ENCODE results near the gene SAMD11. TPM values are rescaled to one million over a fixed set of nuclear protein-coding genes. Genes with fewer than 3 reads are reported as not detected.
"Not testable (repeated sequence)": the region's sequence is repeated elsewhere in the genome, so short reads cannot be mapped to it uniquely, and the experiment has no call there.

Gene SAMD11
- total RNA-seq, 1 experiment from 2014 or later = not detected

DNA sequence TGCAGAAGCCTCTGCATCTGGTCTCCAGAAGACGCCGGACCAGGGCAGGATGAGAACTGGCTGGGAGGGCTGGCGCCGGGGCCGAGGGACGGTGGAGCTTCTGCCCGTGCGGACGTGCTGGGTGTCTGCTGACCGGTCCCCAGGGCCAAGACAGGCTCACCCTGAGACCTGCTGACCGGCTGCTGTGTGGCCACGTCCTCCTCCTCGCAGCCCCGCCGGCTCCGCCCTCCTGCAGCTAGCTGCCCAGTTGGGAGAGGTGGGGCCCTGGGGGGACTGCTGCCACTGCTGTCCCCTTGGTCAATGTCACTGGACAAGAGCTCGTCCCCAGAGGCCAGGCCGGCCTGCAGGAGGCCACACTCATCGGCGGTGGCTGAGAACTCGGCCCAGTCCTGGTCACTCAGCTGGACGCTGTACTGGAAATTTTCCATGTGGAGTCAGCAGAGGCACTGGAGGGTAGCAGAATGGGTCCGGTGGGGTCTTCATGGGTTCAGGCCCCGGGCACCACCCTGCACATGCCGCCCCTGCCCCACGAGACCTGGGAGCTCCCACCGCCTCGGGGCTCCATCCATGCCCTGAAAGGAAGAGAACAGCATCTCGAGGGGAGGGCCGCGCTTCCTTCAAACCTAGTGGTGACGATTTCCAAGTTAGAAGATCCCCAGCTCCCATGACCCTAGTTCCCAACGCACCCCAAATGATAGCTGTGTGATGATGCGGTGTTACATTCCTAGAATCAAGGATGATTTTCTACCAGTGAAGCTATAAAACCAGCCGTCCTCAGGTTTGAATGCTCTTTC, 57.1 kb downstream of the SAMD11 start:
- Histone ChIP-seq H3K36me3 (ENCODE audit: insufficient read depth, low read length) (no peaks in the 10 kb centered on the region), H3K27me3 (ENCODE audit: low read length) (no peaks in the 10 kb centered on the region), H3K4me1 (ENCODE audit: low read length) (peaks cover 5% of the 10 kb centered on the region), H3K27ac (ENCODE audit: low read length) (no peak overlapping the region), H4K20me1 (ENCODE audit: insufficient read depth, low read depth, low read length) (no peaks in the 10 kb centered on the region), H2AFZ (ENCODE audit: low read length) (no peak overlapping the region), H3K9me2 (replicated peaks; ENCODE audit: insufficient read depth, low read length) (no peaks in the 10 kb centered on the region), H3K4me3 (ENCODE audit: low read length) (no peak overlapping the region), H3K79me2 (ENCODE audit: low read length) (no peaks in the 10 kb centered on the region), H3K9me3 (ENCODE audit: low read length) (no peaks in the 10 kb centered on the region), H3K4me2 (ENCODE audit: low read depth, low read length, poor library complexity, severe bottlenecking) (no peak overlapping the region), H3K9ac (ENCODE audit: low read length) (no peak overlapping the region)
- no peak for DNase-seq

DNA sequence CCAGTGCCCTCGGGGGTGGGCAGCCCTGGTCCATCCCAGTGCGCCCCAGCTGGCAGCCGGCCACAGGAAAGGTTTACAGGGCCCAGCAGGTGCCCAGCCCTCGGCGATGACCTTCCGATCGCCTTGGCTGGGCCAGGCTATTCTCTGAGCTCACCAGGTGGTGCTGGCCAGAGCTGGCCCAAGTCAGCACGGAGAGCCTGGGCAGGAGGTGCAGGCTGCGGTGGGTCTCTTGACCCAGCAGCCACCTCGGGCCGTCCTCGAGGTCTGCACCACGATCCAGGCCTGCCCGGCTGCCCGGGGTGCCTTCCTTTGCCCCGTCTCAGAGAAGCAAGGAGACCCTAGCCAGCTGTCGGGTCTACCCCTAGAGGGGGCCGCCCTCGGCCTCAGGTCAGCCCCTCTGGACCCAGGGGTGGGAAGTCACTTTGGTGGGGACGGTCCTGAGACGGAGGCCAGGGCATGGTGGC, 57.8 kb downstream of the SAMD11 start:
- H3K36me3 ChIP-seq (ENCODE audit: insufficient read depth, low read length) = no peaks in the 10 kb centered on the region
- H3K27me3 ChIP-seq (ENCODE audit: low read length) = no peaks in the 10 kb centered on the region
- no peaks in the 10 kb centered on the region for H3K79me2 ChIP-seq (ENCODE audit: low read length)
- DNase-seq = no peak
- H3K9me3 ChIP-seq (ENCODE audit: low read length) = no peaks in the 10 kb centered on the region
- no peak overlapping the region for H3K4me3 ChIP-seq (ENCODE audit: low read length)
- no peaks in the 10 kb centered on the region for H4K20me1 ChIP-seq (ENCODE audit: insufficient read depth, low read depth, low read length)
- H3K27ac ChIP-seq (ENCODE audit: low read length) = no peak overlapping the region
- no peak overlapping the region for H3K9ac ChIP-seq (ENCODE audit: low read length)
- H3K9me2 ChIP-seq (replicated peaks; ENCODE audit: insufficient read depth, low read length) = no peaks in the 10 kb centered on the region
- no peak overlapping the region for H2AFZ ChIP-seq (ENCODE audit: low read length)
- no peaks in the 10 kb centered on the region for H3K4me1 ChIP-seq (ENCODE audit: low read length)
- H3K4me2 ChIP-seq (ENCODE audit: low read depth, low read length, poor library complexity, severe bottlenecking) = no peak overlapping the region

DNA sequence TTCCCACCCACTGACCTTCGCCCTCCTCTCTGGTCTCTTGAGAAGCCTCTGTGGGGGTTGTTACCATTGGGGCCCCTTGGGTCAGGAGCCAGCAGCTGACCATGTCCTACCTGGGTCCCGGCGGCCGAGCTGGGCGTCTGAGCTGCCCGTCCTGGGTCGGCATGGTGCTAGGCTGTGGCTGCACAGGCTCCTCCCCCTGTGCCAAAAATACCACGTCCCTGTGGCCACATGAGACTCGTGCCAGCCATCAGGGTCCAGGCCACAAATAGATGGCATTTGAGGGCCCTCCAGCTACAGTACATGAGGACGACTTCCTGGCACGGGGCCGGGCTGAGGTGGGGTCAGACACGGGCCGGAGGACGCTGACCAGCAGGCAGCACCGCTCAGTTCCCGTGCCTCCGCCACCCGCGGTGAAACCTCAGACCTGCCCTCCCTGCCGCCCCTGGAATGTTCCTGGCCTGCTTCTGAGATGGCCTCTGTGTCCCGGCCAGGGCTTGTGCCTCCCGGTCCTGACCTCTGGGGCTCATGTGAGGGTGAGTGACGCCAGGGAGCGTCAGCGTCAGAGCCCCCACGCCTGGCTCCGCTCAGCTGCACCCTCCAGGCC, 58.3 kb downstream of the SAMD11 start, which contains the start of gene PERM1:
Gene PERM1 (minus strand): TSS at position 139 of the 604 bp plus-strand sequence. CDS start 1,064 bp downstream, outside the sequence.
- no peaks in the 10 kb centered on the region for H3K79me2 ChIP-seq (ENCODE audit: low read length)
- DNase-seq = no peak
- H3K4me2 ChIP-seq (ENCODE audit: low read depth, low read length, poor library complexity, severe bottlenecking) = no peak within 1 kb of the TSS
- no peaks in the 10 kb centered on the region for H3K9me3 ChIP-seq (ENCODE audit: low read length)
- no peaks in the 10 kb centered on the region for H3K36me3 ChIP-seq (ENCODE audit: insufficient read depth, low read length)
- H3K27me3 ChIP-seq (ENCODE audit: low read length) = no peaks in the 10 kb centered on the region
- no peak within 1 kb of the TSS for H3K4me3 ChIP-seq (ENCODE audit: low read length)
- no peak within 1 kb of the TSS for H3K9ac ChIP-seq (ENCODE audit: low read length)
- H2AFZ ChIP-seq (ENCODE audit: low read length) = no peak within 1 kb of the TSS
- H3K27ac ChIP-seq (ENCODE audit: low read length) = no peak within 1 kb of the TSS
- no peaks in the 10 kb centered on the region for H3K9me2 ChIP-seq (replicated peaks; ENCODE audit: insufficient read depth, low read length)
- no peaks in the 10 kb centered on the region for H3K4me1 ChIP-seq (ENCODE audit: low read length)
- H4K20me1 ChIP-seq (ENCODE audit: insufficient read depth, low read depth, low read length) = no peaks in the 10 kb centered on the region

DNA sequence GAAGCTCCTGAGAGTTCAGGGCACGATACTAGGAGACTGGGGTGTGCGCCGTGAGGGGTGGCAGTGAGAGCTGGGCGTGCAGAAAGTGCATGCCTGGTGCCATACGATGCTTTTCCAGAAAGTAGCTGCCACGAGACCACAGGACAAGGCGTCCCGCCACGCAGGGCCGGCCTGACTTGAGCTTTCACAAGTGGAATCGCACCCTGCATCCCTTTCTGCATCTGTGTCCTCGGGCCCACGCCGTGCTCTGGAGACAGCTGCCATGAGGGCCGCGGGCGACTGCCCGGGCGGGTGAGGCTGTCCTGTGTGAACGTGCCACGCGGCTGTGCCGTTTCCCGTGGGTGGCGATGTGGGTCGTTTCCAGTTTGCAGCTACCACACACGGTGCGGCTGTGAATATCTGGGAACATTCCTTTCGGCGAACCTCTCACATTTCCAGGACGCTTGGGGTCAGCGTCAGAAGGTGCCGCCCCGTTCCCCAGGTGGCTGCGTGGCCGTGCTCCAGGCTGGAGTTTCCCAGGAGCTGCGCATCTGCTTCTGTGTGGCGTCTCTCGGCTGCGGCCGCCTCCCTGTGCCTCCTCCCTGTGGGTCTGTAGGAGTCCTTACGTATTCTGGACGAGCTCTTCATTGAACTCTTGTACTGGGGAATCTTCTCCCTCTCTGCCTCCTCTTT, 59.2 kb downstream of the SAMD11 start:
- no peak overlapping the region for H3K4me2 ChIP-seq (ENCODE audit: low read depth, low read length, poor library complexity, severe bottlenecking)
- no peaks in the 10 kb centered on the region for H3K4me1 ChIP-seq (ENCODE audit: low read length)
- H3K9ac ChIP-seq (ENCODE audit: low read length) = no peak overlapping the region
- no peaks in the 10 kb centered on the region for H3K27me3 ChIP-seq (ENCODE audit: low read length)
- no peaks in the 10 kb centered on the region for H3K36me3 ChIP-seq (ENCODE audit: insufficient read depth, low read length)
- no peaks in the 10 kb centered on the region for H4K20me1 ChIP-seq (ENCODE audit: insufficient read depth, low read depth, low read length)
- DNase-seq = no peak
- no peak overlapping the region for H2AFZ ChIP-seq (ENCODE audit: low read length)
- H3K9me2 ChIP-seq (replicated peaks; ENCODE audit: insufficient read depth, low read length) = no peaks in the 10 kb centered on the region
- no peak overlapping the region for H3K27ac ChIP-seq (ENCODE audit: low read length)
- no peak overlapping the region for H3K4me3 ChIP-seq (ENCODE audit: low read length)
- H3K9me3 ChIP-seq (ENCODE audit: low read length) = no peaks in the 10 kb centered on the region
- H3K79me2 ChIP-seq (ENCODE audit: low read length) = no peaks in the 10 kb centered on the region

DNA sequence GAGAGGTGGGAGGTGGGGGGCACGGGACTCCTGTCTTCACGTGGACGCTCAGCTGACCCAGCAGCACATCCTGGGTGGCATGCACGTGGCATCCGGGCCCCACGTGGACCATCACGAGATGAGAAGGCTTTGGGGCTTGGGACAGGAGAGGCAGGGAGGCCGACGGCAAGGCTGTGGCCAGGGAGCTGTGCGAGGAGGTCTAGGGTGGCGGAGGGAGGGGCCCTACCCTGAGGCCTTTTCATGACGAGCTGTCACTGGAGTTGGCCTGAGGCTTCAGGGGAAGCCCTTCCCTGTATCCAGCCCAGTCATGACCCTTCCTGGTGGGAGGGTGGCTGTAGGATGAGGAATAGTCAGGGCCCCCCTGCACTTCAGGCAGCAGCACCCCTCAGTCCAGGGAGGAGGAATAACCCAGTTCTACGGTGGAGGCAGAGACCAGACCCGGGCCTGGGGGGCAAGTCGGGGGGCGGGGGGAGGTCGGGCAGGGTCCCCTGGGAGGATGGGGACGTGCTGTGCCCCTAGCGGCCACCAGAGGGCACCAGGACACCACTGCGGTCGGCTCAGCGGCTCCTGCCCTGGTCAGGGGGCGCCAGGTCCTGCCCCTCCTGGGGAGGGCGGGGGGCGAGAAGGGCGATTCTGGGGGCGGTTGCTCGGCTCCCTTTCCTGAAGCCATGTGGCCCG, 60.2 kb downstream of the SAMD11 start:
- no peaks in the 10 kb centered on the region for H3K36me3 ChIP-seq (ENCODE audit: insufficient read depth, low read length)
- H2AFZ ChIP-seq (ENCODE audit: low read length) = no peak overlapping the region
- no peaks in the 10 kb centered on the region for H3K9me3 ChIP-seq (ENCODE audit: low read length)
- no peak overlapping the region for H3K4me2 ChIP-seq (ENCODE audit: low read depth, low read length, poor library complexity, severe bottlenecking)
- no peaks in the 10 kb centered on the region for H3K79me2 ChIP-seq (ENCODE audit: low read length)
- no peaks in the 10 kb centered on the region for H4K20me1 ChIP-seq (ENCODE audit: insufficient read depth, low read depth, low read length)
- no peaks in the 10 kb centered on the region for H3K4me1 ChIP-seq (ENCODE audit: low read length)
- no peaks in the 10 kb centered on the region for H3K9me2 ChIP-seq (replicated peaks; ENCODE audit: insufficient read depth, low read length)
- no peak overlapping the region for H3K4me3 ChIP-seq (ENCODE audit: low read length)
- no peaks in the 10 kb centered on the region for H3K27me3 ChIP-seq (ENCODE audit: low read length)
- peak; percentile 70 for DNase-seq
- no peak overlapping the region for H3K27ac ChIP-seq (ENCODE audit: low read length)
- H3K9ac ChIP-seq (ENCODE audit: low read length) = no peak overlapping the region

DNA sequence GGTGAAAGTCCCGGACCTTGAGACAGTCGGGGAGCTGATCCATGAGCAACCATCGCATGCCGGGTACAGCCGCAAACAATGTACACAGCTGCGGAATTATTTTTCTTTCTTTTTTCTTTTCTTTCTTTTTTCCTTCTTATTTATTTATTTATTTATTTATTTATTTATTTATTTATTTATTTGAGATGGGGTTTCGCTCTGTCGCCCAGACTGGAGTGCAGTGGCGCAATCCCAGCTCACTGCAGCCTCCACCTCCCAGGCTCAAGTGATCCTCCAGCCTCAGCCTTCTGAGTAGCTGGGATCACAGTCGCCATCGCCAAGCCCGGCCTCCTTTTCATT, 60.7 kb downstream of the SAMD11 start:
- Histone ChIP-seq H3K79me2 (ENCODE audit: low read length) (no peaks in the 10 kb centered on the region), H3K4me3 (ENCODE audit: low read length) (no peak overlapping the region), H3K36me3 (ENCODE audit: insufficient read depth, low read length) (no peaks in the 10 kb centered on the region), H3K9me2 (replicated peaks; ENCODE audit: insufficient read depth, low read length) (no peaks in the 10 kb centered on the region), H3K27me3 (ENCODE audit: low read length) (no peaks in the 10 kb centered on the region), H4K20me1 (ENCODE audit: insufficient read depth, low read depth, low read length) (no peaks in the 10 kb centered on the region), H2AFZ (ENCODE audit: low read length) (no peak overlapping the region), H3K4me1 (ENCODE audit: low read length) (no peaks in the 10 kb centered on the region), H3K4me2 (ENCODE audit: low read depth, low read length, poor library complexity, severe bottlenecking) (no peak overlapping the region), H3K9ac (ENCODE audit: low read length) (no peak overlapping the region), H3K9me3 (ENCODE audit: low read length) (no peaks in the 10 kb centered on the region), H3K27ac (ENCODE audit: low read length) (no peak overlapping the region)
- no peak for DNase-seq

DNA sequence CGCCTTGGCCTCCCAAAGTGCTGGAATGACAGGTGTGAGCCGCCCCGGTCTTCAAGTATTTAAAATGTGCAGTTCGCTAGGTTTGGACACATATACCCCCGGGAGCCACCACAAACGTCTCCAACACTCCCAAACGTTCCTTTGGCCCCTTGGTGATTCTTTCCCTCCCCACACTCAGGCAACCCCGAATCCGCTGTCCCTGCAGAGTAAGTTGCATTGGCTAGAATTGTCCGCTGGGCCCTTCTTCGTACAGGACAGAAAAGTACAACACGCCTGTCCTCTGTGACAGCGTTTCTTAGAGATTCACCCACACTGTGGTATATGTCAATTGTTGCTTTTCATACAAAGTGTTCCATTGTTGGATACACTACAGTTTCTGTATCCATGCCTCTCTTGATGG, 61.4 kb downstream of the SAMD11 start:
- Histone ChIP-seq H4K20me1 (ENCODE audit: insufficient read depth, low read depth, low read length) (no peaks in the 10 kb centered on the region), H3K9me2 (replicated peaks; ENCODE audit: insufficient read depth, low read length) (no peaks in the 10 kb centered on the region), H3K79me2 (ENCODE audit: low read length) (no peaks in the 10 kb centered on the region), H2AFZ (ENCODE audit: low read length) (no peak overlapping the region), H3K4me1 (ENCODE audit: low read length) (no peaks in the 10 kb centered on the region), H3K27me3 (ENCODE audit: low read length) (no peaks in the 10 kb centered on the region), H3K9ac (ENCODE audit: low read length) (no peak overlapping the region), H3K27ac (ENCODE audit: low read length) (no peak overlapping the region), H3K9me3 (ENCODE audit: low read length) (no peaks in the 10 kb centered on the region), H3K36me3 (ENCODE audit: insufficient read depth, low read length) (no peaks in the 10 kb centered on the region), H3K4me2 (ENCODE audit: low read depth, low read length, poor library complexity, severe bottlenecking) (no peak overlapping the region), H3K4me3 (ENCODE audit: low read length) (no peak overlapping the region)
- DNase-seq = no peak

DNA sequence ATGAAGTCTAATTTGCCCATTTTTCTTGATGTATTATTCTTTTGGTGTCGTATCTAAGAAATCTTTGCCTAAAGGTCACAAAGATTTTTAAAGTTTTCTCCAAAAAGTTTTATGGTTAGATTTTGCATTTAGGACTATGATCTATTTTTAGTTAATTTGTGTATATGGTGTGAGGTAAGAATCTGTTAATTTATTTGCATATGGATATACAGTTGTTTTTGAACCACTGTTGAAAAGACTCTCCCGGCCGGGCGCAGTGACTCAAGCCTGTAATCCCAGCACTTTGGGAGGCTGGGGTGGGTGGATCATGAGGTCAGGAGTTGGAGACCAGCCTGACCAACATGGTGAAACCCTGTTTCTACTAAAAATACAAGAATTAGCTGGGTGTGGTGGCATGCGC, 64.3 kb downstream of the SAMD11 start:
- H3K4me2 ChIP-seq (ENCODE audit: low read depth, low read length, poor library complexity, severe bottlenecking); DNase-seq; H2AFZ ChIP-seq (ENCODE audit: low read length); H4K20me1 ChIP-seq (ENCODE audit: insufficient read depth, low read depth, low read length); H3K27me3 ChIP-seq (ENCODE audit: low read length); H3K9me2 ChIP-seq (replicated peaks; ENCODE audit: insufficient read depth, low read length); H3K27ac ChIP-seq (ENCODE audit: low read length); H3K4me3 ChIP-seq (ENCODE audit: low read length); H3K4me1 ChIP-seq (ENCODE audit: low read length); H3K79me2 ChIP-seq (ENCODE audit: low read length); H3K36me3 ChIP-seq (ENCODE audit: insufficient read depth, low read length); H3K9ac ChIP-seq (ENCODE audit: low read length); H3K9me3 ChIP-seq (ENCODE audit: low read length): not testable (repeated sequence)

Measured in Karpas-422 (cell line).